ENCODE measurements around the gene ZDHHC13.
"Not testable (repeated sequence)": the region's sequence is repeated elsewhere in the genome, so short reads cannot be mapped to it uniquely, and the experiment has no call there.

The ZDHHC13 gene

GRCh38 chr11:19099093-19099492 is 17.9 kb upstream of the ZDHHC13 start:
- DNase-seq = no peak

GRCh38 chr11:19100885-19101284 is 16.1 kb upstream of the ZDHHC13 start:
- DNase-seq = no peak

- no peak for DNase-seq
Measured at GRCh38 chr11:19101796-19102520, 15.0 kb upstream of the ZDHHC13 start.

- no peak for DNase-seq
Measured at GRCh38 chr11:19102521-19102900, 14.5 kb upstream of the ZDHHC13 start.

GRCh38 chr11:19105011-19105410 is 12.0 kb upstream of the ZDHHC13 start:
- no peak for DNase-seq

- DNase-seq = no peak
Measured at GRCh38 chr11:19107125-19107524, 9.8 kb upstream of the ZDHHC13 start.

GRCh38 chr11:19110295-19110694 is 6.7 kb upstream of the ZDHHC13 start:
- peak in 9 of 51 donors; percentile 1 to 24 (median 6) for DNase-seq

GRCh38 chr11:19111809-19112208 is 5.2 kb upstream of the ZDHHC13 start:
- no peak for DNase-seq

GRCh38 chr11:19116276-19116970 is 545 bp upstream of the ZDHHC13 start:
- no peak for DNase-seq

- no peak for DNase-seq
Measured at GRCh38 chr11:19117760-19118097, 761 bp downstream of the ZDHHC13 start.

GRCh38 chr11:19121646-19122045 is 4.7 kb downstream of the ZDHHC13 start:
- DNase-seq = no peak

GRCh38 chr11:19122960-19123615 is 6.1 kb downstream of the ZDHHC13 start:
- no peak for DNase-seq

GRCh38 chr11:19126562-19127325 is 9.8 kb downstream of the ZDHHC13 start:
- not testable (repeated sequence) for DNase-seq

GRCh38 chr11:19134004-19134403 is 17.0 kb downstream of the ZDHHC13 start:
- no peak for DNase-seq

- DNase-seq = not testable (repeated sequence)
Measured at GRCh38 chr11:19136884-19137283, 19.9 kb downstream of the ZDHHC13 start.

GRCh38 chr11:19145319-19145718 is 28.4 kb downstream of the ZDHHC13 start:
- DNase-seq = no peak

GRCh38 chr11:19156892-19157291 is 39.9 kb downstream of the ZDHHC13 start:
- DNase-seq = no peak

GRCh38 chr11:19160847-19161246 is 43.9 kb downstream of the ZDHHC13 start:
- DNase-seq = no peak

- no peak for DNase-seq
Measured at GRCh38 chr11:19161651-19162050, 44.7 kb downstream of the ZDHHC13 start.

- no peak for DNase-seq
Measured at GRCh38 chr11:19162951-19163505, 46.1 kb downstream of the ZDHHC13 start.

GRCh38 chr11:19163617-19164016 is 46.6 kb downstream of the ZDHHC13 start:
- DNase-seq = no peak
